OCI-LY7 (cell line): Measurements from ENCODE around the gene CNOT11.

Experiments
- CTCF ChIP-seq: fragments of 200-600 bp; sonication (generic); conservative IDR thresholded peaks from 2 replicates; pipeline ENCODE4 v1.5.1; 2014; ENCODE audit warnings: mild to moderate bottlenecking, antibody characterized with exemption, low read length, moderate library complexity, mixed read lengths
- EZH2phosphoT487 ChIP-seq: fragments of 200-600 bp; sonication (generic); IDR thresholded peaks from 2 replicates; pipeline ENCODE4 v1.6.1; 2018; ENCODE audit warnings: low read depth, borderline replicate concordance, mild to moderate bottlenecking, mixed run types, antibody characterized with exemption, low read length, moderate library complexity, mixed read lengths

GRCh38 chr2:101205521-101206479 is 46.9 kb upstream of the CNOT11 start:
- no peak for TF ChIP-seq EZH2phosphoT487
- peak; percentile 31; the same call in 1 of the 2 replicates for TF ChIP-seq CTCF
